ENCODE results near the gene RACGAP1.
A peak's percentile ranks its signal among the peaks of the same experiment; 100 is the strongest.

The RACGAP1 gene

GRCh38 chr12:50057896-50058670, 32.8 kb upstream of the RACGAP1 start:
- no peak overlapping the region for H2AK5ac ChIP-seq (ENCODE audit: low read length)
- no peaks in the 10 kb centered on the region for H3K36me3 ChIP-seq (ENCODE audit: control insufficient read depth, insufficient read depth, low read length)
- no peak overlapping the region for H2BK15ac ChIP-seq (replicated peaks; ENCODE audit: low read depth)
- peak overlapping the region; percentile 61 for H3K56ac ChIP-seq (ENCODE audit: low read length)
- H3K23ac ChIP-seq (ENCODE audit: low read length), result no peak overlapping the region
- H4K8ac ChIP-seq (ENCODE audit: low read depth, low read length), result no peak overlapping the region
- no peak overlapping the region for H3K4ac ChIP-seq (ENCODE audit: low read depth, low read length)
- peak overlapping the region; percentile 62 for H3K4me2 ChIP-seq (ENCODE audit: low read length)
- peak overlapping the region; percentile 24 for H3K9ac ChIP-seq (ENCODE audit: low read length)
- H3K4me3 ChIP-seq (ENCODE audit: low read length), result peak overlapping the region; percentile 4
- H3K27ac ChIP-seq (ENCODE audit: low read depth, low read length), result no peak overlapping the region
- H3K27me3 ChIP-seq (ENCODE audit: insufficient read depth, low read length, poor library complexity), result peaks cover 6% of the 10 kb centered on the region
- peak overlapping the region; percentile 22 for H3K18ac ChIP-seq (ENCODE audit: low read length)
- no peak overlapping the region for H4K5ac ChIP-seq (ENCODE audit: low read length)
- no peak overlapping the region for H2BK5ac ChIP-seq (ENCODE audit: low read length)
- H3K4me1 ChIP-seq (ENCODE audit: control insufficient read depth, low read depth, low read length), result peaks cover 3% of the 10 kb centered on the region
- DNase-seq, result no peak
- no peaks in the 10 kb centered on the region for H3K79me1 ChIP-seq (ENCODE audit: low read length)
- no peak overlapping the region for H2BK120ac ChIP-seq (ENCODE audit: low read depth, low read length)
- WGBS (ENCODE audit: extremely low coverage, insufficient coverage, low lambda C conversion rate), result no CpG with 5 or more reads among the region's 30 CpGs
- no peaks in the 10 kb centered on the region for H3K79me2 ChIP-seq (ENCODE audit: control insufficient read depth, insufficient read depth, low read length)

GRCh38 chr12:50057000-50057841, 31.9 kb upstream of the RACGAP1 start, which contains the start of gene ASIC1:
TSS of gene ASIC1 (plus strand) at chr12:50057596. CDS start at chr12:50058767, 1,171 bp downstream.
- H2BK5ac ChIP-seq (ENCODE audit: low read length), result no peak within 1 kb of the TSS
- H3K56ac ChIP-seq (ENCODE audit: low read length), result peak within 1 kb of the TSS; percentile 61
- H4K8ac ChIP-seq (ENCODE audit: low read depth, low read length), result no peak within 1 kb of the TSS
- peaks cover 3% of the 10 kb centered on the region for H3K4me1 ChIP-seq (ENCODE audit: control insufficient read depth, low read depth, low read length)
- no peaks in the 10 kb centered on the region for H3K36me3 ChIP-seq (ENCODE audit: control insufficient read depth, insufficient read depth, low read length)
- no peak within 1 kb of the TSS for H2AK5ac ChIP-seq (ENCODE audit: low read length)
- no peak within 1 kb of the TSS for H2BK120ac ChIP-seq (ENCODE audit: low read depth, low read length)
- no peaks in the 10 kb centered on the region for H3K79me2 ChIP-seq (ENCODE audit: control insufficient read depth, insufficient read depth, low read length)
- peak within 1 kb of the TSS; percentile 62 for H3K4me2 ChIP-seq (ENCODE audit: low read length)
- H3K23ac ChIP-seq (ENCODE audit: low read length), result no peak within 1 kb of the TSS
- peak within 1 kb of the TSS; percentile 4 for H3K4me3 ChIP-seq (ENCODE audit: low read length)
- peaks cover 6% of the 10 kb centered on the region for H3K27me3 ChIP-seq (ENCODE audit: insufficient read depth, low read length, poor library complexity)
- H4K5ac ChIP-seq (ENCODE audit: low read length), result no peak within 1 kb of the TSS
- H3K18ac ChIP-seq (ENCODE audit: low read length), result peak within 1 kb of the TSS; percentile 22
- H3K9ac ChIP-seq (ENCODE audit: low read length), result peak within 1 kb of the TSS; percentile 24
- no peak within 1 kb of the TSS for H2BK15ac ChIP-seq (replicated peaks; ENCODE audit: low read depth)
- peak; percentile 69 for DNase-seq
- H3K79me1 ChIP-seq (ENCODE audit: low read length), result no peaks in the 10 kb centered on the region
- no CpG with 5 or more reads among the region's 88 CpGs for WGBS (ENCODE audit: extremely low coverage, insufficient coverage, low lambda C conversion rate)
- H3K4ac ChIP-seq (ENCODE audit: low read depth, low read length), result no peak within 1 kb of the TSS
- H3K27ac ChIP-seq (ENCODE audit: low read depth, low read length), result no peak within 1 kb of the TSS

- Histone ChIP-seq H3K4me3 (ENCODE audit: low read length) (no peak overlapping the region), H3K4ac (ENCODE audit: low read depth, low read length) (no peak overlapping the region), H3K4me1 (ENCODE audit: control insufficient read depth, low read depth, low read length) (peaks cover 3% of the 10 kb centered on the region), H3K56ac (ENCODE audit: low read length) (peak overlapping the region; percentile 61), H2BK5ac (ENCODE audit: low read length) (no peak overlapping the region), H3K4me2 (ENCODE audit: low read length) (peak overlapping the region; percentile 62), H2BK120ac (ENCODE audit: low read depth, low read length) (no peak overlapping the region), H2BK15ac (replicated peaks; ENCODE audit: low read depth) (no peak overlapping the region), H4K8ac (ENCODE audit: low read depth, low read length) (no peak overlapping the region), H3K9ac (ENCODE audit: low read length) (peak overlapping the region; percentile 24), H3K36me3 (ENCODE audit: control insufficient read depth, insufficient read depth, low read length) (no peaks in the 10 kb centered on the region), H2AK5ac (ENCODE audit: low read length) (no peak overlapping the region), H3K79me2 (ENCODE audit: control insufficient read depth, insufficient read depth, low read length) (no peaks in the 10 kb centered on the region), H3K27ac (ENCODE audit: low read depth, low read length) (no peak overlapping the region), H3K18ac (ENCODE audit: low read length) (no peak overlapping the region), H3K79me1 (ENCODE audit: low read length) (no peaks in the 10 kb centered on the region), H3K23ac (ENCODE audit: low read length) (no peak overlapping the region), H3K27me3 (ENCODE audit: insufficient read depth, low read length, poor library complexity) (peaks cover 6% of the 10 kb centered on the region), H4K5ac (ENCODE audit: low read length) (no peak overlapping the region)
- WGBS (ENCODE audit: extremely low coverage, insufficient coverage, low lambda C conversion rate), result no CpG with 5 or more reads among the region's 3 CpGs
- DNase-seq, result no peak
Observed at GRCh38 chr12:50056639-50056976, 31.3 kb upstream of the RACGAP1 start.

- no peaks in the 10 kb centered on the region for H3K79me1 ChIP-seq (ENCODE audit: low read length)
- H3K79me2 ChIP-seq (ENCODE audit: control insufficient read depth, insufficient read depth, low read length), result no peaks in the 10 kb centered on the region
- H3K23ac ChIP-seq (ENCODE audit: low read length), result no peak overlapping the region
- no peak overlapping the region for H2BK5ac ChIP-seq (ENCODE audit: low read length)
- peak; percentile 83 for DNase-seq
- H3K4me3 ChIP-seq (ENCODE audit: low read length), result no peak overlapping the region
- H3K4me2 ChIP-seq (ENCODE audit: low read length), result peak overlapping the region; percentile 42
- H3K18ac ChIP-seq (ENCODE audit: low read length), result no peak overlapping the region
- H3K56ac ChIP-seq (ENCODE audit: low read length), result peak overlapping the region; percentile 2
- H3K27ac ChIP-seq (ENCODE audit: low read depth, low read length), result no peak overlapping the region
- H3K9ac ChIP-seq (ENCODE audit: low read length), result no peak overlapping the region
- H3K4me1 ChIP-seq (ENCODE audit: control insufficient read depth, low read depth, low read length), result peaks cover 9% of the 10 kb centered on the region
- peaks cover 6% of the 10 kb centered on the region for H3K27me3 ChIP-seq (ENCODE audit: insufficient read depth, low read length, poor library complexity)
- H2BK15ac ChIP-seq (replicated peaks; ENCODE audit: low read depth), result no peak overlapping the region
- no CpG with 5 or more reads among the region's 17 CpGs for WGBS (ENCODE audit: extremely low coverage, insufficient coverage, low lambda C conversion rate)
- no peak overlapping the region for H2BK120ac ChIP-seq (ENCODE audit: low read depth, low read length)
- H2AK5ac ChIP-seq (ENCODE audit: low read length), result no peak overlapping the region
- no peaks in the 10 kb centered on the region for H3K36me3 ChIP-seq (ENCODE audit: control insufficient read depth, insufficient read depth, low read length)
- H4K8ac ChIP-seq (ENCODE audit: low read depth, low read length), result no peak overlapping the region
- no peak overlapping the region for H3K4ac ChIP-seq (ENCODE audit: low read depth, low read length)
- H4K5ac ChIP-seq (ENCODE audit: low read length), result no peak overlapping the region
Observed at GRCh38 chr12:50055831-50056638, 30.7 kb upstream of the RACGAP1 start.

GRCh38 chr12:50053583-50053982, 28.3 kb upstream of the RACGAP1 start:
- Histone ChIP-seq H3K4ac (ENCODE audit: low read depth, low read length) (no peak overlapping the region), H3K23ac (ENCODE audit: low read length) (no peak overlapping the region), H3K9ac (ENCODE audit: low read length) (no peak overlapping the region), H3K27me3 (ENCODE audit: insufficient read depth, low read length, poor library complexity) (peaks cover 6% of the 10 kb centered on the region), H3K4me2 (ENCODE audit: low read length) (no peak overlapping the region), H4K5ac (ENCODE audit: low read length) (no peak overlapping the region), H3K4me1 (ENCODE audit: control insufficient read depth, low read depth, low read length) (peaks cover 15% of the 10 kb centered on the region), H3K4me3 (ENCODE audit: low read length) (no peak overlapping the region), H3K79me2 (ENCODE audit: control insufficient read depth, insufficient read depth, low read length) (no peaks in the 10 kb centered on the region), H3K79me1 (ENCODE audit: low read length) (no peaks in the 10 kb centered on the region), H2BK15ac (replicated peaks; ENCODE audit: low read depth) (no peak overlapping the region), H2BK5ac (ENCODE audit: low read length) (no peak overlapping the region), H3K36me3 (ENCODE audit: control insufficient read depth, insufficient read depth, low read length) (no peaks in the 10 kb centered on the region), H4K8ac (ENCODE audit: low read depth, low read length) (no peak overlapping the region), H3K18ac (ENCODE audit: low read length) (no peak overlapping the region), H2BK120ac (ENCODE audit: low read depth, low read length) (no peak overlapping the region), H2AK5ac (ENCODE audit: low read length) (no peak overlapping the region), H3K56ac (ENCODE audit: low read length) (no peak overlapping the region), H3K27ac (ENCODE audit: low read depth, low read length) (no peak overlapping the region)
- WGBS (ENCODE audit: extremely low coverage, insufficient coverage, low lambda C conversion rate), result no CpG with 5 or more reads among the region's 1 CpG
- DNase-seq, result no peak

Data from mesendoderm (in vitro differentiated cells).